A549 treated with DMSO at 1 μM for 4 hours (cell line): Measurements from ENCODE around the gene PPP2R5E. TPM values are rescaled to one million over a fixed set of nuclear protein-coding genes. Genes with fewer than 3 reads are reported as not detected.

Source experiments
- total RNA-seq: library from RNA; stranded (reverse); fragments of 200-300 nt; extraction: Qiagen RNA extraction; gene quantifications from 5 replicates; pipeline ENCODE4 v1.2.3, GENCODE V29; 2022; ENCODE audit warnings: low read depth

PPP2R5E gene
- total RNA-seq = 20.8 to 31.8 TPM (median 29.1 TPM) in 5 replicates

GRCh38 chr14:63543000-63543825 is at the start of gene PPP2R5E:
TSS of gene PPP2R5E (minus strand) at chr14:63543377. CDS start at chr14:63539685, 3,692 bp downstream.

Other genes with a start within 250 kb of the PPP2R5E start
- gene GPHB5, start 224.4 kb downstream of the PPP2R5E start, total RNA-seq = not detected in 5 replicates
- 7.9 to 13.2 TPM (median 11.5 TPM) in 5 replicates for gene WDR89, start 98.5 kb upstream of the PPP2R5E start, total RNA-seq
- gene SGPP1, start 184.7 kb upstream of the PPP2R5E start, total RNA-seq = 13.4 to 21.4 TPM (median 16.9 TPM) in 5 replicates